Parathyroid adenoma (tissue), 2 donors: ENCODE data around the gene UGT2B10.
"Not testable (repeated sequence)": the region's sequence is repeated elsewhere in the genome, so short reads cannot be mapped to it uniquely, and the experiment has no call there.

ENCODE experiments used
- H2AFZ ChIP-seq: fragments of 300-600 bp; sonication (generic); one replicate; pipeline ENCODE4 v1.7.0; 2017; ENCODE audit warnings: antibody characterized with exemption, mild to moderate bottlenecking
- H3K27ac ChIP-seq: fragments of 300-600 bp; sonication (generic); one replicate; pipeline ENCODE4 v1.7.0; 2017
- H3K27me3 ChIP-seq: fragments of 300-600 bp; sonication (generic); one replicate; pipeline ENCODE4 v1.7.0; 2017; ENCODE audit warnings: low read length; ENCODE audit not compliant: control insufficient read depth, insufficient read depth
- H3K36me3 ChIP-seq: fragments of 300-600 bp; sonication (generic); one replicate; pipeline ENCODE4 v1.7.0; 2017; ENCODE audit warnings: low read length; ENCODE audit not compliant: control insufficient read depth, insufficient read depth
- H3K4me1 ChIP-seq: fragments of 300-600 bp; sonication (generic); one replicate; pipeline ENCODE4 v1.7.0; 2017; ENCODE audit warnings: control low read depth
- H3K4me2 ChIP-seq: fragments of 300-600 bp; sonication (generic); one replicate; pipeline ENCODE4 v1.7.0; 2017; ENCODE audit warnings: low read length
- H3K4me3 ChIP-seq: fragments of 300-600 bp; sonication (generic); one replicate; pipeline ENCODE4 v1.7.0; 2017; ENCODE audit warnings: low read depth, low read length
- H3K79me2 ChIP-seq: fragments of 300-600 bp; sonication (generic); one replicate; pipeline ENCODE4 v1.7.0; 2017; ENCODE audit warnings: control low read depth
- H3K9ac ChIP-seq: fragments of 300-600 bp; sonication (generic); one replicate; pipeline ENCODE4 v1.7.0; 2017; ENCODE audit warnings: mild to moderate bottlenecking
- H3K9me3 ChIP-seq: fragments of 300-600 bp; sonication (generic); one replicate; pipeline ENCODE4 v1.7.0; 2017; ENCODE audit warnings: low read length; ENCODE audit not compliant: control insufficient read depth
- CTCF ChIP-seq: fragments of 300-600 bp; sonication (generic); IDR thresholded peaks from one replicate; pipeline ENCODE4 v1.7.0; 2017; ENCODE audit warnings: antibody characterized with exemption, mild to moderate bottlenecking
- donor health status: primary hyperparathyroidism.

The UGT2B10 gene

GRCh38 chr4:68815617-68816409 is at the start of gene UGT2B10:
TSS of gene UGT2B10 (plus strand) at chr4:68815994. CDS start at chr4:68816020, 26 bp downstream.
- H3K9me3 ChIP-seq, H3K9ac ChIP-seq, H3K27me3 ChIP-seq, H2AFZ ChIP-seq, H3K4me3 ChIP-seq, H3K4me2 ChIP-seq, H3K36me3 ChIP-seq, H3K4me1 ChIP-seq, H3K79me2 ChIP-seq, H3K27ac ChIP-seq: not testable (repeated sequence)

- not testable (repeated sequence) for H3K4me2 ChIP-seq
Observed at GRCh38 chr4:68771836-68772235, 44.0 kb upstream of the UGT2B10 start.

GRCh38 chr4:68773699-68774098 is 42.1 kb upstream of the UGT2B10 start:
- no peaks in the 10 kb centered on the region for H3K36me3 ChIP-seq
- H3K9ac ChIP-seq: no peak overlapping the region
- no peaks in the 10 kb centered on the region for H3K79me2 ChIP-seq
- H3K4me2 ChIP-seq: no peak overlapping the region
- no peaks in the 10 kb centered on the region for H3K27me3 ChIP-seq
- no peak overlapping the region for H3K27ac ChIP-seq
- no peak overlapping the region for H3K4me3 ChIP-seq
- no peak for TF ChIP-seq CTCF
- H3K4me1 ChIP-seq: no peaks in the 10 kb centered on the region
- no peaks in the 10 kb centered on the region for H3K9me3 ChIP-seq
- no peak overlapping the region for H2AFZ ChIP-seq

More at GRCh38 chr4:68771836-68772235, 44.0 kb upstream of the UGT2B10 start:
- H3K4me1 ChIP-seq, H3K36me3 ChIP-seq, H3K9me3 ChIP-seq, H3K9ac ChIP-seq, H3K4me3 ChIP-seq, H2AFZ ChIP-seq, H3K27ac ChIP-seq, H3K79me2 ChIP-seq, H3K27me3 ChIP-seq: not testable (repeated sequence)

GRCh38 chr4:68780232-68780631 is 35.6 kb upstream of the UGT2B10 start:
- Histone ChIP-seq H3K36me3 (no peaks in the 10 kb centered on the region), H3K9ac (no peak overlapping the region), H3K4me1 (no peaks in the 10 kb centered on the region), H3K9me3 (peaks cover 4% of the 10 kb centered on the region), H3K27me3 (no peaks in the 10 kb centered on the region), H3K79me2 (no peaks in the 10 kb centered on the region), H3K4me3 (no peak overlapping the region), H3K27ac (no peak overlapping the region), H3K4me2 (no peak overlapping the region), H2AFZ (no peak overlapping the region)
- TF ChIP-seq CTCF: no peak

GRCh38 chr4:68797048-68797447 is 18.7 kb upstream of the UGT2B10 start:
- H3K27ac ChIP-seq: no peak overlapping the region
- H3K79me2 ChIP-seq: no peaks in the 10 kb centered on the region
- no peaks in the 10 kb centered on the region for H3K4me1 ChIP-seq
- no peaks in the 10 kb centered on the region for H3K27me3 ChIP-seq
- H3K9ac ChIP-seq: no peak overlapping the region
- H3K9me3 ChIP-seq: no peaks in the 10 kb centered on the region
- H2AFZ ChIP-seq: no peak overlapping the region
- H3K36me3 ChIP-seq: no peaks in the 10 kb centered on the region
- no peak overlapping the region for H3K4me2 ChIP-seq
- no peak for TF ChIP-seq CTCF
- H3K4me3 ChIP-seq: no peak overlapping the region

GRCh38 chr4:68797618-68798017 is 18.2 kb upstream of the UGT2B10 start:
- Histone ChIP-seq H3K9me3 (no peaks in the 10 kb centered on the region), H3K27me3 (no peaks in the 10 kb centered on the region), H3K36me3 (no peaks in the 10 kb centered on the region), H3K4me1 (no peaks in the 10 kb centered on the region), H3K4me3 (no peak overlapping the region), H3K4me2 (no peak overlapping the region), H2AFZ (no peak overlapping the region), H3K27ac (no peak overlapping the region), H3K9ac (no peak overlapping the region), H3K79me2 (no peaks in the 10 kb centered on the region)
- TF ChIP-seq CTCF: no peak
